ENCODE results near the gene AFP.

Gene AFP

GRCh38 chr4:73485085-73485484, 49.1 kb downstream of the AFP start:
- H3K36me3 ChIP-seq (ENCODE audit: insufficient read depth) = no peaks in the 10 kb centered on the region
- H3K4me1 ChIP-seq (ENCODE audit: low read depth, poor library complexity, severe bottlenecking) = no peaks in the 10 kb centered on the region
- no peaks in the 10 kb centered on the region for H3K79me2 ChIP-seq (ENCODE audit: insufficient read depth, low read depth)
- H3K4me2 ChIP-seq = no peak overlapping the region
- no peak overlapping the region for H3K9ac ChIP-seq
- no peaks in the 10 kb centered on the region for H4K20me1 ChIP-seq (ENCODE audit: insufficient read depth)
- H3K27ac ChIP-seq = no peak overlapping the region
- H3K27me3 ChIP-seq (ENCODE audit: insufficient read depth, low read depth) = no peaks in the 10 kb centered on the region
- H2AFZ ChIP-seq (ENCODE audit: low read depth) = no peak overlapping the region
- H3K4me3 ChIP-seq (IDR thresholded peaks at IDR 0.05; ENCODE audit: insufficient read depth, low read depth, low read length) = no peak overlapping the region
- TF ChIP-seq CTCF (conservative IDR thresholded peaks at IDR 0.05; ENCODE audit: low read depth, low read length) = no peak

- Histone ChIP-seq H4K20me1 (ENCODE audit: insufficient read depth) (no peaks in the 10 kb centered on the region), H3K79me2 (ENCODE audit: insufficient read depth, low read depth) (no peaks in the 10 kb centered on the region), H3K27me3 (ENCODE audit: insufficient read depth, low read depth) (no peaks in the 10 kb centered on the region), H3K4me3 (IDR thresholded peaks at IDR 0.05; ENCODE audit: insufficient read depth, low read depth, low read length) (no peak overlapping the region), H2AFZ (ENCODE audit: low read depth) (no peak overlapping the region), H3K36me3 (ENCODE audit: insufficient read depth) (no peaks in the 10 kb centered on the region), H3K4me2 (no peak overlapping the region), H3K27ac (no peak overlapping the region), H3K4me1 (ENCODE audit: low read depth, poor library complexity, severe bottlenecking) (no peaks in the 10 kb centered on the region), H3K9ac (no peak overlapping the region)
- no peak for TF ChIP-seq CTCF (conservative IDR thresholded peaks at IDR 0.05; ENCODE audit: low read depth, low read length)
These were observed 49.6 kb downstream of the AFP start for GRCh38 chr4:73485596-73485995.

GRCh38 chr4:73486497-73486896, 50.5 kb downstream of the AFP start:
- Histone ChIP-seq H3K27ac (no peak overlapping the region), H3K36me3 (ENCODE audit: insufficient read depth) (no peaks in the 10 kb centered on the region), H3K4me1 (ENCODE audit: low read depth, poor library complexity, severe bottlenecking) (no peaks in the 10 kb centered on the region), H3K4me3 (IDR thresholded peaks at IDR 0.05; ENCODE audit: insufficient read depth, low read depth, low read length) (no peak overlapping the region), H2AFZ (ENCODE audit: low read depth) (no peak overlapping the region), H4K20me1 (ENCODE audit: insufficient read depth) (no peaks in the 10 kb centered on the region), H3K27me3 (ENCODE audit: insufficient read depth, low read depth) (no peaks in the 10 kb centered on the region), H3K9ac (no peak overlapping the region), H3K79me2 (ENCODE audit: insufficient read depth, low read depth) (no peaks in the 10 kb centered on the region), H3K4me2 (no peak overlapping the region)
- TF ChIP-seq CTCF (conservative IDR thresholded peaks at IDR 0.05; ENCODE audit: low read depth, low read length) = no peak

GRCh38 chr4:73487233-73487632, 51.2 kb downstream of the AFP start:
- no peak for TF ChIP-seq CTCF (conservative IDR thresholded peaks at IDR 0.05; ENCODE audit: low read depth, low read length)
- H4K20me1 ChIP-seq (ENCODE audit: insufficient read depth) = no peaks in the 10 kb centered on the region
- H3K27me3 ChIP-seq (ENCODE audit: insufficient read depth, low read depth) = no peaks in the 10 kb centered on the region
- no peak overlapping the region for H3K27ac ChIP-seq
- no peak overlapping the region for H3K4me3 ChIP-seq (IDR thresholded peaks at IDR 0.05; ENCODE audit: insufficient read depth, low read depth, low read length)
- H3K4me2 ChIP-seq = no peak overlapping the region
- no peaks in the 10 kb centered on the region for H3K36me3 ChIP-seq (ENCODE audit: insufficient read depth)
- no peak overlapping the region for H2AFZ ChIP-seq (ENCODE audit: low read depth)
- H3K4me1 ChIP-seq (ENCODE audit: low read depth, poor library complexity, severe bottlenecking) = no peaks in the 10 kb centered on the region
- H3K9ac ChIP-seq = no peak overlapping the region
- H3K79me2 ChIP-seq (ENCODE audit: insufficient read depth, low read depth) = no peaks in the 10 kb centered on the region
